GM12878 (cell line): Measurements from ENCODE around the gene SGCD.

Source experiments
- CREM ChIP-seq: IDR thresholded peaks from 2 replicates; pipeline ENCODE4 v1.6.1; 2014; ENCODE audit warnings: antibody characterized with exemption, low read depth
- JUND ChIP-seq: IDR thresholded peaks from 2 replicates; pipeline ENCODE4 v1.6.1; 2012; ENCODE audit warnings: low read depth, mild to moderate bottlenecking, low read length, improper control_type of control experiment, moderate library complexity
- KDM1A ChIP-seq: fragments of 200-600 bp; sonication (generic); IDR thresholded peaks from 2 replicates; pipeline ENCODE4 v1.6.1; 2016; ENCODE audit warnings: borderline replicate concordance
- TF ChIP-seq, protein P1 (sequence below): IDR thresholded peaks from 2 replicates; pipeline ENCODE4 v1.6.1; 2011; ENCODE audit warnings: borderline replicate concordance, low read depth, mild to moderate bottlenecking, moderate library complexity, low read length; ENCODE audit not compliant: insufficient read depth, poor library complexity, severe bottlenecking
- TF ChIP-seq, protein P2 (sequence below), 3 experiments: IDR thresholded peaks in 2 of 3; conservative IDR thresholded peaks in 1 of 3; 2 replicates each; pipeline ENCODE4 v1.5.1; 2011; ENCODE audit warnings: low read depth in 3 of 3, low read length in 3 of 3, mild to moderate bottlenecking in 3 of 3, control low read depth in 2 of 3, moderate library complexity in 2 of 3, inconsistent platforms in 1 of 3, mixed read lengths in 1 of 3; ENCODE audit not compliant: control insufficient read depth in 2 of 3, insufficient read depth in 1 of 3; ENCODE audit errors: extremely low read depth in 1 of 3

DNA sequence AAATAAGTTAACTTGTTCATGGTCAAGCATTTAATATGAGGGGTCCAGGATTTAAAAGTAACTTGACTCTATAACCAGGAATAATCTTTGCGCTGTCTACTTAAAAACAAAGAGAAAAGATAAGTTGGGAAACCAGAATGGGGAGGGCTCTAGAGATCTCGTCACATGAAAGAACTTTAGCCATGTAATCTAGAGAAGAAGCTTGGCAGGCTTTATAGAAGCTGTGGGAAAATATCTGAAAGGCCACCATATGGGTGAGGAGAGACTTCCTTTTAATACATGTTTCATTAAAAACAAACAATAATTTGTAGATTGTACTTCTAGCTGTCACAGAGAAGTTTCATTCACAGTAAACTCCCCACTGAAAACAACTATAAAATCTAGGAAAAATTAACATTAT lies 476.4 kb downstream of the SGCD start:
- TF ChIP-seq, protein P1, sequence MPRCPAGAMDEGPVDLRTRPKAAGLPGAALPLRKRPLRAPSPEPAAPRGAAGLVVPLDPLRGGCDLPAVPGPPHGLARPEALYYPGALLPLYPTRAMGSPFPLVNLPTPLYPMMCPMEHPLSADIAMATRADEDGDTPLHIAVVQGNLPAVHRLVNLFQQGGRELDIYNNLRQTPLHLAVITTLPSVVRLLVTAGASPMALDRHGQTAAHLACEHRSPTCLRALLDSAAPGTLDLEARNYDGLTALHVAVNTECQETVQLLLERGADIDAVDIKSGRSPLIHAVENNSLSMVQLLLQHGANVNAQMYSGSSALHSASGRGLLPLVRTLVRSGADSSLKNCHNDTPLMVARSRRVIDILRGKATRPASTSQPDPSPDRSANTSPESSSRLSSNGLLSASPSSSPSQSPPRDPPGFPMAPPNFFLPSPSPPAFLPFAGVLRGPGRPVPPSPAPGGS = no peak
- TF ChIP-seq, protein P2, sequence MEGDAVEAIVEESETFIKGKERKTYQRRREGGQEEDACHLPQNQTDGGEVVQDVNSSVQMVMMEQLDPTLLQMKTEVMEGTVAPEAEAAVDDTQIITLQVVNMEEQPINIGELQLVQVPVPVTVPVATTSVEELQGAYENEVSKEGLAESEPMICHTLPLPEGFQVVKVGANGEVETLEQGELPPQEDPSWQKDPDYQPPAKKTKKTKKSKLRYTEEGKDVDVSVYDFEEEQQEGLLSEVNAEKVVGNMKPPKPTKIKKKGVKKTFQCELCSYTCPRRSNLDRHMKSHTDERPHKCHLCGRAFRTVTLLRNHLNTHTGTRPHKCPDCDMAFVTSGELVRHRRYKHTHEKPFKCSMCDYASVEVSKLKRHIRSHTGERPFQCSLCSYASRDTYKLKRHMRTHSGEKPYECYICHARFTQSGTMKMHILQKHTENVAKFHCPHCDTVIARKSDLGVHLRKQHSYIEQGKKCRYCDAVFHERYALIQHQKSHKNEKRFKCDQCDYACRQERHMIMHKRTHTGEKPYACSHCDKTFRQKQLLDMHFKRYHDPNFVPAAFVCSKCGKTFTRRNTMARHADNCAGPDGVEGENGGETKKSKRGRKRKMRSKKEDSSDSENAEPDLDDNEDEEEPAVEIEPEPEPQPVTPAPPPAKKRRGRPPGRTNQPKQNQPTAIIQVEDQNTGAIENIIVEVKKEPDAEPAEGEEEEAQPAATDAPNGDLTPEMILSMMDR (IDR thresholded peaks at IDR 0.05 in 2 of 3, conservative IDR thresholded peaks at IDR 0.05 in 1 of 3; ENCODE audit: control insufficient read depth in 2 of 3, extremely low read depth in 1 of 3, insufficient read depth in 1 of 3, low read depth in 3 of 3, low read length in 3 of 3) = no peak
- no peak for TF ChIP-seq CREM
- TF ChIP-seq KDM1A = no peak
- no peak for TF ChIP-seq JUND
